DMS53 treated with DMSO at 0.1 percent for 48 hours (cell line): ENCODE measurements around the gene ZNF483.
"Not testable (repeated sequence)": the region's sequence is repeated elsewhere in the genome, so short reads cannot be mapped to it uniquely, and the experiment has no call there.

Source experiments
- DNase-seq: peaks from one replicate; lab custom pipeline; 2025; ENCODE audit not compliant: unreplicated experiment; lab: John Stamatoyannopoulos, UW

Gene ZNF483

GRCh38 chr9:111525056-111525977, at the start of gene ZNF483:
TSS of gene ZNF483 (plus strand) at chr9:111525179. CDS start at chr9:111527396, 2,217 bp downstream.
- DNase-seq = peak; percentile 73

DNA sequence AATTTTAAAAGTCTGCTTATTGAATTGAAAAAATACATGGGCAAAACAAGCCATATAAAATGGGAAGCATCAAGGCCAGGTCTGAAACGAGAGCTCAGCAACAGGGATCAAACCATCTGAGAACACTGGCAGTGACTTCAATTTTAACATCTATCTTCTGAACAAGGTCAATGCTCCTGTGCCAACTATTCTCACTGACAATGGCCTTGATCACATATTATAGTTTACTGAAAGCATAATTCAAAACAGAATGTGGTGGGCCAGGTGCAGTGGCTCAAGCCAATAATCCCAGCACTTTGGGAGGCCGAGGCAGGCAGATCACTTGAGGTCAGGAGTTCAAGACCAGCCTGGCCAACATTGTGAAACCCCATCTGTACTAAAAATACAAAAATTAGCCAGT, 49.8 kb upstream of the ZNF483 start:
- no peak for DNase-seq

DNA sequence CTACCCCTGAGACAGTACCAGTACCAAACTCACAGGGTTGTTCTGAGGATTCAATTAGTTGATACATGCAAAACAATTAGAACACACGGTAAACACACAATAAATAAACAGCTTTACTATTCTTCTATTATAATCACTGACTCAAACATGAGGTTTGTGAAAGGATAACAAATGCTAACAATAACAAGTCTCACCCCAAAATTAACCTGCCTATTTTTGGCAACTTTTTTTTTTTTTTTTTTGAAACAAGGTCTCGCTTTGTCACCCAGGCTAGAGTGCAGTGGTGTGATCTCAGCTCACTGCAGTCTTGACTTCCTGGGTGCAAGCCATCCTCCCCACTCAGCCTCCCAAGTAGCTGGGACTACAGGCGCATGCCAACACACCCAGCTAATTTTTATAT, 47.3 kb upstream of the ZNF483 start:
- no peak for DNase-seq

- peak; percentile 36 for DNase-seq
Observed at GRCh38 chr9:111481885-111482636, 42.9 kb upstream of the ZNF483 start.

DNA sequence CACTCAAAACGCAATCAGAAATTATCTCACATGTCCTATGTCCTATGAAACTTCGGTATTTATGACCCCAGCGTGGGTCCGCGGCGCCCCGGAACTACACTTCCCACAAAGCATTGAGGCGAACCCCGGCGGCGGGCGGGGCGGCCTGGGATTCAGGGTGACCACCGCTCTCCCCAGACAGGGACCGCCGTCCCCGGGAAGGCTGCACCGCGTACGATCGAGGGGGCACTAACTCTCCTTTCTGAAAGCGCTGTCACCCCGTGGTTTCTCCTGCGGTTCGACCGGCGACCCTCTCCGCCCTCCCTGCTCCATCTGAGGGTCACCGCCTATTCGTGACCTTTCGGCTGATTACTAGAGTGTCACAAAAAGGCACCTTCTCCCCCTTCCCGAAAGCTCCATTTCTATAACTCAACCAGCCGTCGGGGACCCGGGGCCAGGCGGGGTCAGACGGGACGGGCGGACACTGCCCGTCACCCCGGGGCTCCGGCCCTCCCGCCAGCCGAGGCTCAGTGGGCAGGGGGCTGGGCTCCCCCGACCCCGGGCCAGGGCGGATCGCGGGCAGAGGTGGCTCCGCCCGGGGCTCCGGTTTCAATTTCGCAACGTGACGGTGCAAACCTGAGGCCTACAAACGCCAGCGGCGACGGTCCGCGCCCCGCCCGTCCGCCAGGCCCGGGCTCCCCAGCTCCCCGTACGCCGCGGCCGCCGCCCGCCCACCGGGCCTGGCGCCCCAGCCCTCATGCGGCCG, 42.1 kb upstream of the ZNF483 start:
- no peak for DNase-seq

DNA sequence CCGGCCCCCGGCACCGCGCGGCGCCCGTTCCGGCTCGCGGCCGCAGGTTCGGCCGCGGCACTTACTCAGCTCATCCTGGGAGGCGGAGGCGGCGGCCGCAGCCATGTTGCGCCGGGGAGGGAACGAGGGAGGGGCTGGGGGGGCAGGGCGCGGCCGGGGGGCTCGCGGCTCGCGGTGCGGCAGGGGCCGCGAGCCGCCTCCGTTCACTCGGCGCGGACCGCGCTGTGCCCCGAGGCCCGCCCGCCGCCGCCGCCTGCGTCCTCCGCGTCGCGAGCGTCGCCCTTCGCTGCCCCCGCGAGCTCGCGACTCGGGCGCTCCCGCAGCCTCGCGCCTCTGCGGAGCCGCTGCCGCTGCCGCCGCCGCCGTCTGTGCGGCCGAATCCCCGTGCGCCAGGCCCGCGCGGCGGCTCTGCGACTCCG, 41.5 kb upstream of the ZNF483 start:
- DNase-seq = no peak

- peak; percentile 53 for DNase-seq
Observed at GRCh38 chr9:111483858-111484571, 41.0 kb upstream of the ZNF483 start, which contains the start of gene ECPAS. TSS of gene ECPAS (minus strand) at chr9:111484383. CDS start at chr9:111472918, 11,465 bp downstream.

GRCh38 chr9:111484572-111484894, 40.4 kb upstream of the ZNF483 start:
- DNase-seq = peak; percentile 32

GRCh38 chr9:111497196-111497595, 27.8 kb upstream of the ZNF483 start:
- not testable (repeated sequence) for DNase-seq

GRCh38 chr9:111501005-111501562, 23.9 kb upstream of the ZNF483 start:
- DNase-seq = no peak

DNA sequence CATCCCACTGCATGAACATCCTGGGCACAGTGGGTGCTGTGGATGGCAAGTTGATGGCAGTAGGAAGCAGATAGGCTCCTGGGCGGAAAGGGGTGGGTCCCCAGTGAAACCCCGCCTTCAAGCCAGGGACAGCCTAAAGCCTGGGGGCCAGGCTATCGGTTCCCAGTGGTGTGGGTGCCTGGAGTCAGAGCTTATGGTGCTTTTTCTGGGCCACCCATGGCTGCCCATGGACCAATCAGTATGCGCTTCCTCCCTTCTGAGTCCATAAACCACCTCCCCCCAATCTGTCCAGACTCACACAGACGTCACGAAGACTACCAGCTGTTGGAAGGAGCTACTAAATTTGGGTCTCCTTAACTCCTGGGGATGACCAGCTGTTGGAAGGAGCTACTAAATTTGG, 23.3 kb upstream of the ZNF483 start:
- no peak for DNase-seq

DNA sequence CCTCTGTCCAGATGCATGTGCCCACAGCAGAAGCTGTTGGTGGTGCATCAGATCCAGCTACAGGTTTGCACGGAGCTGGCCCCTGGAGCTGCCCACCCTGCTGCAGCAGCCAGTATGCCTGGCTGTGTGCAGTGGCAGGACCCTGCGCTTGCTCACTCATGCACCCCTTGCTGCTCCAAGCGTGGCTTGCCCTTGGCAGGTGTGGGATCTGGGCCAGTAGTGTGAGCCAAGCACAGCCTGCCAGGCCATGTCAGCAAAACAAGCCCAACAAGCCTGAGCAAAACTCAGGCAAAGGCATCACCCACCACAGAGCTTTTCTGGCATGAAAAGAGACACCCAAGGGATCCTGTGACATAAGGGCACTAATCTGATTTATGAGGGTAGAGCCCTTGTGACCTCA, 22.5 kb upstream of the ZNF483 start:
- DNase-seq = no peak

DNA sequence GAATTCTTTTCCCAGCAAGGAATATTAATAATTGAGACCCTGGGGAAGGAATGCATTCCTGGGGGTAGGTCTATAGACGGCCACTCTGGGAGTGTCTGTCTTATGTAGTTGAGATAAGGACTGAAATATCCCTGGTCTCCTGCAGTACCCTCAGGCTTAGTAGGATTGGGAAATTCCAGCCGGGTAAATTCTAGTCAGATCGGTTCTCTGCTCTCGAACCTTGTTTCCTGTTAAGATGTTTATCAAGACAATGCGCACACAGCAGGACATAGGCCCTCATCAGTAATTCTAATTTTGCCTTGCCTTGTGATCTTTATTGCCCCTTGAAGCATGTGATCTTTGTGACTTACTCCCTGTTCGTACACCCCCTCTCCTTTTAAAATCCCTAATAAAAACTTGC, 13.4 kb upstream of the ZNF483 start:
- not testable (repeated sequence) for DNase-seq

DNA sequence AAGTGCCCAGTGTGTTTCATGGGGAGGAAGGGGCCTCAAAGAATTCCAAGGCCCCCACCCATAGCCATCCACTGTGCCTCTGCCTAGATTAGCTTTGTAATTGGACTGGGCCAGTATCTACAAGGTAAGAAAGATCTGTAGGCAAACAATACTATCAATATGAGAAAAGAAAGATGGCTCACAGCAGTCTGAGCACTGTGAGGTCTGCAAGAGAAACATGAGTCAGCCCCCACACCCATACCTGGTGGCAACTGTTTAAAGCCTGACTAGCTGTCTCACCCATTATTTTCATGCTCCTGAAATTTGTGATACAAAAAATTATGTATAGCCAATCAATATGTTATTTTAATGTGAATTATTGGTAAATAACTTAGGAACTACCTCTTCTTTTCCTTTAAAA, 10.0 kb upstream of the ZNF483 start:
- DNase-seq = no peak

GRCh38 chr9:111516061-111516465, 8.9 kb upstream of the ZNF483 start:
- DNase-seq = no peak

GRCh38 chr9:111524731-111525055, 286 bp upstream of the ZNF483 start:
- DNase-seq = no peak

GRCh38 chr9:111527347-111527746, 2.4 kb downstream of the ZNF483 start:
- DNase-seq = no peak

- DNase-seq = no peak
Observed at GRCh38 chr9:111529787-111530186, 4.8 kb downstream of the ZNF483 start.

GRCh38 chr9:111531716-111532115, 6.7 kb downstream of the ZNF483 start:
- no peak for DNase-seq

DNA sequence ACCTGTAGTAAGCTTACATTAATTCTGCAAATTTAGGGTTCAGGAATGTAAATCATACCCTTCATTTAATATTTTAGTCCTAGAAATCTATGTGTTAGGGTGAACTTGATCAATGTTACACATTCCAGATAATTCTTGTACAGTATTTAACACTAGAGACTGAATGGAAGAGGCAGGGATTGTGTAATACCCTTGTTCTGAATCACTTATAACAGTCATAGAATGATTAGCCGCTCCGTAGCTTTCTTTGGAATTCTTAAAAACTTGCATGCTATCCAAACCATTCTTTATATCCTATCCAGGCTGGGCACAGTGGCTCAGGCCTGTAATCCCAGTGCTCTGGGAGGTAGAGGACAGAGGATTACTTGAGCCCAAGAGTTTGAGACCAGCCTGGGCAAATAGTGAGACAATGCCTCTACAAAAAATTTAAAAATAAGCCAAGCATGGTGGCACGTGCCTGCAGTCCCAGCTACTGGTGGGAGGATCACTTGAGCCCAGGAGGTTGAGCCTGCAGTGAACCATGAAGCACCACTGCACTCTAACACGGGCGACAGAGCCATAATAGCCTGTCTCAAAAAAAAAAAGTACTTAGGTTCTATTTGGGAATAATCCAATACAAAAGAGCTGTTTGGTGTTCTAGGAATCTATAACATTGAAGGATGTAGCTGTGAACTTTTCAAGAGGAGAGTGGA, 8.3 kb downstream of the ZNF483 start:
- DNase-seq = no peak
